Stimulated activated memory B cell treated with anti-CD40 and anti-IgM and Interleukin-4, amounts not matched to agents 10 μg/mL and 1 μg/mL and 100 μg/mL, for 72 hours (primary cell): ENCODE measurements around the gene FAM193B.
A peak's percentile ranks its signal among the peaks of the same experiment; 100 is the strongest.
"Not testable (repeated sequence)": the region's sequence is repeated elsewhere in the genome, so short reads cannot be mapped to it uniquely, and the experiment has no call there.

Experiments used
- ATAC-seq: fragments of 150-1000 bp; cut with Tn5 transposase; 2 replicates; pipeline ENCODE4 v1.10.0; 2021
- H3K27ac Mint-ChIP-seq: one replicate; pipeline ENCODE4 v1.8.0; 2022; ENCODE audit warnings: mild to moderate bottlenecking, mixed read lengths
- H3K27me3 Mint-ChIP-seq: one replicate; pipeline ENCODE4 v1.8.0; 2022; ENCODE audit warnings: mixed read lengths
- H3K36me3 Mint-ChIP-seq: one replicate; pipeline ENCODE4 v1.8.0; 2022; ENCODE audit warnings: mixed read lengths
- H3K4me1 Mint-ChIP-seq: one replicate; pipeline ENCODE4 v1.8.0; 2022; ENCODE audit warnings: mixed read lengths
- H3K4me3 Mint-ChIP-seq: one replicate; pipeline ENCODE4 v1.8.0; 2022; ENCODE audit warnings: mild to moderate bottlenecking, moderate library complexity, mixed read lengths
- H3K9me3 Mint-ChIP-seq: one replicate; pipeline ENCODE4 v1.8.0; 2022; ENCODE audit warnings: mixed read lengths

Gene FAM193B

DNA sequence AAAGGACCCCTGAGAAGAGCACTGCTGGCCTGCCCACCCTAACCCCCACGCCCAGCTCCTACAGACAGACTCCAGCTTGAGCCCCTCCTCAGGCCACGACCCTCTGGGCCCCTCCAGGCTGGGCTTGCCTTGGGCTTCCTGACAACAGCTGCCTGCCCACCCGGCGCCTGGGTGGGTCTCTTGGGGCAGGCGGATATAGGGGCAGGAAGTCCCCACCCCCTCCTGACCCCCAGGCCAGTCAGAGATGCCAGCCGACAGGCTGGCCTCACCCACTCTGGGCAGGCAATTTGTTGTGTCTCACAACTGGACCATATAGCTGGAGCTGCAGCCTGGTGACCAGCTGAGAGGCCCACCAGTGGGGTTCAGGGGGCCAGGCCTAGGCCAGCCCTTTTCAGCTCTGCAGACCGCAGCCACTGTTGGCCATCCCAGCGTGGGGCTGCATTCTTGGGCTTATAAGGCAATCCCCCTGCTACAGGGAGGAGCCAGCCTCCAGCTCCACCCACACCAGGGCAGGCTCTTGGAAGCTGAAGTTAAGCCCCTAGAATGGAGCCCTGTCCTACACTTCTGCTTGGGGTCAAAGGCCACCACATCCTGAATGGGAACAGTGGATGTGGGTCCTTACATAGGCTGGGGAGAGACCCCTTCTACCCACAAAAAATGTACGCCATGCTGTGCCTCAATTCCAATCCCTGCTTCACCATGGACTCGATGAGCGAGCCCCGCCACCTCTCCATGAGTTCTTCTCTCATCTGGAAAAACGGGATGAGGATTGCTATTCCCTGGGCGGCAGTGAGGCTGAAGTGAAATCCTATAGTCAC, 58.9 kb downstream of the FAM193B start:
- Mint-ChIP-seq H3K27ac (peak overlapping the region; percentile 80), H3K4me3 (peak overlapping the region; percentile 75), H3K4me1 (peaks cover 75% of the 10 kb centered on the region), H3K36me3 (peaks cover 21% of the 10 kb centered on the region), H3K27me3 (peaks cover 12% of the 10 kb centered on the region), H3K9me3 (no peaks in the 10 kb centered on the region)
- no peak for ATAC-seq

DNA sequence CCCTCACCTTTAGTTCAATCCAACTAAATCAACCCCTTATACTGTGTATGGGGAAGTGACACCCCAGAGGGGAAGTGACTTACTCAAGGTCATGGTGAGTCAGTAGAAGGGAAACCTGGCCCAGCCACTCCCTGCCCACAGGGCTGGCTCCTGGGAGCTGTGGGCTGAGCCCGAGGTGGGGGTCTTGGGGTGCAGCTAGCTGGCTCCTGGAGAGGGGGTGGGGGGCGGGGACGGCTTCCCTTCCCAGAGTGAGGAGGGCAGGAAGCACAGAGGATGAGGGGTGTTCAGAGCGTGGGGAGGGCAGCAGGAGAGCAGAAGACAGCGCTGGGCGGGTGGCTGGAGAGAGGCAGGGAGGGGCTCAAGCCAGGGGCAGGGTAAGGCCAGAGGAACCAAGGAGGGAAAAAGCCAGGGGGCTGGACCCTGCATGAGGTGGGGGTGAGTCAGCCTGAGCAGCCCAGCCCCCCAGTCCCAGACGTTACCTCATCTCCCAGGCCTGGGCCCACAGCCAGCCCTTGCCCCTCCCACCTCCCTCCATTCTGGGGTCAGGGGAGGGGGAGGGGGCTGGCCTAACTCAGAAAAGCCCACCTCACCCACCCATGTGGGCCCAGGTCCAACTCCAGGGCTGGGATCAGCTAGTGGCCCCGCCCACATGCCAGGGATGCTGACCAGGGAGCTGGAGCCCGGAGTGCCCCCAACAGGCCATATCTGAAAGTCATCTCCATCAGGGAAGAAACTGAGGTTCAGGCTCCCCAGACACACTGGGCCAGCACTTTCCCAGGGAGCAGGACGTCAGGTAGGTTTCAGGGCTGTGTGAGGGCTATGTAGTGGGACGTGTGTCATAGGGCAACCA, 59.8 kb downstream of the FAM193B start:
- Mint-ChIP-seq H3K4me3 (peak overlapping the region; percentile 42), H3K36me3 (peaks cover 28% of the 10 kb centered on the region), H3K4me1 (peaks cover 74% of the 10 kb centered on the region), H3K9me3 (no peaks in the 10 kb centered on the region), H3K27me3 (peaks cover 12% of the 10 kb centered on the region), H3K27ac (peak overlapping the region; percentile 80)
- peak; percentile 67 for ATAC-seq

DNA sequence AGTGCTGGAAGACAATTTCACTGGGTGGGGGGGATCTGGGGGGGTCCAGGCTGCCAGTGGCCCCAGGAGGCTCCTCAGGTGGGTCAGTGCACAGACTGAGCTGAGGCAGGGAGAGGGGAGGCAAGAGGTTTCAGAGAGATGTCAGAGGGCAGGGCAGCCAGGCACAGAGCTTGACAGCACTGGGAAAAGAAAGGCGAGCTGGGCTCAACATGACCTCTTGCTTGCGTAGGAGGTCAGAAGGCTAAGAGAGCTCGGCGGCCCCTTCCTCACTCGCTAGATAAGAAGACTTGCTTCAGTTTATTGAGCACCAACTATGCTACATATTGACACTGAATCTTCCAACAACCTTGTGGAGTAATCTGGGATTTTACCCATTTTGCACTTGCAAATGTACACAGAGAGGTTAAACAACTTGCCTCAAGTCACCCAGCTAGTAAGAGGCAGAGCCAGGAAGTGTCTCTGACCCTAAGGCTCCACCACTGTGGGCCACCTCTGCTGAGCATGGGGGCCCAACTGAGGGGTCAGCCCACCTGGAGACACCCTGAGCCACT, 60.5 kb downstream of the FAM193B start:
- peaks cover 9% of the 10 kb centered on the region for H3K27me3 Mint-ChIP-seq
- peaks cover 71% of the 10 kb centered on the region for H3K4me1 Mint-ChIP-seq
- no peak for ATAC-seq
- no peaks in the 10 kb centered on the region for H3K9me3 Mint-ChIP-seq
- peaks cover 28% of the 10 kb centered on the region for H3K36me3 Mint-ChIP-seq
- H3K4me3 Mint-ChIP-seq, result peak overlapping the region; percentile 42
- peak overlapping the region; percentile 80 for H3K27ac Mint-ChIP-seq

DNA sequence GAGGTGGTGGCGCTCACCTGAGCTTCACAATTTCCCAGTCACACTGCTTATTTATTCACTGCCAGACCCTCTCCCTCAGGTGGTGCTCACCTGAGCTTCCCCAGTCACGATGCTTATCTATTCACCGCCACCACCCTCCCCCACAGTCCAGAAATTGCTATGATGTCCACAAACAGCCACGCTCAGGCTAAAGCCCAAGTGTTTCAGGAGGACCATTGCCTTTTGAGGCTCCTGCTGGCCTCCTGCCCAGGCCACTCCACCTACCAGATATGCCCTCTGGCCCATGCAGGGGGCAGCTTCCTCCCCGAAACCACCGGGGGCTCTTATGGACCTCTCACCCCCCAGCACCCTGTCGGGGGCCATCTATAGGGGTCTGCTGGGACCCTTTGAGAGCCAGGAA, 61.5 kb downstream of the FAM193B start:
- Mint-ChIP-seq H3K4me3 (no peak overlapping the region), H3K27me3 (no peaks in the 10 kb centered on the region), H3K36me3 (peaks cover 33% of the 10 kb centered on the region), H3K27ac (peak overlapping the region; percentile 80), H3K9me3 (no peaks in the 10 kb centered on the region), H3K4me1 (peaks cover 61% of the 10 kb centered on the region)
- ATAC-seq, result no peak

DNA sequence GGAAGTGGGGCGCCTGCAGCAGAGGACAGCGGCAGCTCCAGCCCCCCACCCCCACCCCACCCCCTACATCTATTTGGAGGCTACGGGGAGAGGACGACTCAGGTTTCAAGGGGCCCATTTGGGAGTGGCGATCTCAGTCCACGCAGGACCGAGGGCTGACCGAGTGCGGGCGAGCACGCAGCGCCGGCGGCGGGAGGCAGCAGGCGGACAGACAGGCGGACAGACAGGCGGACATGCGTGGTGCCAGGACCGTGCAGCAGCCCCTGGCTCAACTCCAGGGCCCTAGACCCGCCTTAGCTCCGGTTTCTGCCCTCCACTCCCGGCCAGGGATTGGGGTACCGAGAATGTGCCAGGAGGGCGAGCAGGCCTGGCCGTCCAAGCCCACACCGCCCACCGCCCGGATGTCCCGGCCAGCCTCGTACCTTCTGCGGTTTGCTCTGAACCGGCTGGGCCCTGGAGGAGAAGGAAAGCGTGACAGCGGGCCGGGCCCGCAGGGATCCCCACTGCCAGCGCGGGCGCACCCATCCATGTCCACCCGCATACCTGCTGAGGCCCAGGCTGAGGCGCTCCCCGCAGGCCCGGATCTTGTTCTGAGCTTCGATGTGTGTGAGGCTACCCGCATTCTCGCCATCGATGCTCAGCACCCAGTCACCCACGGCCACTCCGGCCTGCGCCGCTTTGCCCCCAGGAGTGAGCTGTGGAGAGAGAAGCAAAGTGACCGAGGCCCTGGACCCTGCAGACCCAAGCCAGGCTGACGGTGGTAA, 62.2 kb downstream of the FAM193B start:
- ATAC-seq, result no peak

DNA sequence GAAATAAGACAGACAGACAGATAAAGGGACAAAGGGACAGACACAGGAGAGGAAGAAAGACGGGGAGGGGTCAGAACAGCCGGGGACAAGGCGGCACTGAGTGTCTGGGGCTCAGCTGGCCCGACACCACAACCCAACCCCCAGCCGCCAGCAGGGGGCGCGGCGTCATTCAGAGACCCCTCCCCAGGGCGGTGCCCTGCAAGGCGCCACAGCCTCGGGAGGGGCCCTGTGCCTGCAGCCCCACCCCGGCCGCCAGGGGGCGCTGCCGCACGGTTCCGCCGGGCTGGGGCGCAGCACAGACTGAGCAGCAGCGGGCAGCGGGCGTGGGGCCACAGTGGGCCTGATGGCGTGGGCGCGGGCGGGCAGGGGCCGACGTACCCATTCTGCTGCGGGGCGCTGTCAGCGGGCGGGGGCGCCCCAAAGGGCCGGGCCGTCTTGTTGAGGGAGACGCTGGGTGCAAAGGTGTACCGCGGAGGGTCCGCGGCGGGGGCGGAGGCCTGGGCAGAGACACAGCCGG, 62.9 kb downstream of the FAM193B start:
- Mint-ChIP-seq H3K4me3 (no peak overlapping the region), H3K27ac (no peak overlapping the region), H3K36me3 (peaks cover 33% of the 10 kb centered on the region), H3K9me3 (no peaks in the 10 kb centered on the region), H3K27me3 (no peaks in the 10 kb centered on the region), H3K4me1 (peaks cover 57% of the 10 kb centered on the region)
- peak; percentile 28 for ATAC-seq

More for the DNA sequence above, 62.2 kb downstream of the FAM193B start:
- Mint-ChIP-seq H3K36me3 (peaks cover 33% of the 10 kb centered on the region), H3K9me3 (no peaks in the 10 kb centered on the region), H3K4me1 (peaks cover 58% of the 10 kb centered on the region), H3K27ac (no peak overlapping the region), H3K27me3 (no peaks in the 10 kb centered on the region), H3K4me3 (no peak overlapping the region)

DNA sequence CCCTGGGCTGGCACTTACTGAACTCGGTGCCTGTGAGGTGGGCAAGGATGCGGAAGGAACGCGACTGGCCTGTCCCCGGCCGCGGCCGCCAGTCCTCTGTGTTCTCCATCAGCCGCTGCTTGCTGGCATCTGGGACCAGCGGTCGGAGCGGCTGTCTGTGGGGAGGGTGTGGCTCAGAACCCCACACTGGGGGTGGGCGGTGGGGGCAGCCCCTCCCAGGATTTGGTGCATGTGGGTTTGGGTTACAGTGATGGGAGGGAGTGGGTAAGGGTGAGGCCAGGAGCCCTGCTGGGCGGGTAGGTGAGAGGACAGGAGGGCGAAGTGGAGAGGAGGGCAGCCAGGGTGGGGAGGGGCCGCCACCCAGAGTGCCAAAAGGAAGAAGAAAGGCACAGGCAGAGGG, 63.4 kb downstream of the FAM193B start:
- no peak for ATAC-seq
- Mint-ChIP-seq H3K36me3 (peaks cover 33% of the 10 kb centered on the region), H3K27ac (no peak overlapping the region), H3K9me3 (no peaks in the 10 kb centered on the region), H3K4me1 (peaks cover 52% of the 10 kb centered on the region), H3K4me3 (no peak overlapping the region), H3K27me3 (no peaks in the 10 kb centered on the region)

DNA sequence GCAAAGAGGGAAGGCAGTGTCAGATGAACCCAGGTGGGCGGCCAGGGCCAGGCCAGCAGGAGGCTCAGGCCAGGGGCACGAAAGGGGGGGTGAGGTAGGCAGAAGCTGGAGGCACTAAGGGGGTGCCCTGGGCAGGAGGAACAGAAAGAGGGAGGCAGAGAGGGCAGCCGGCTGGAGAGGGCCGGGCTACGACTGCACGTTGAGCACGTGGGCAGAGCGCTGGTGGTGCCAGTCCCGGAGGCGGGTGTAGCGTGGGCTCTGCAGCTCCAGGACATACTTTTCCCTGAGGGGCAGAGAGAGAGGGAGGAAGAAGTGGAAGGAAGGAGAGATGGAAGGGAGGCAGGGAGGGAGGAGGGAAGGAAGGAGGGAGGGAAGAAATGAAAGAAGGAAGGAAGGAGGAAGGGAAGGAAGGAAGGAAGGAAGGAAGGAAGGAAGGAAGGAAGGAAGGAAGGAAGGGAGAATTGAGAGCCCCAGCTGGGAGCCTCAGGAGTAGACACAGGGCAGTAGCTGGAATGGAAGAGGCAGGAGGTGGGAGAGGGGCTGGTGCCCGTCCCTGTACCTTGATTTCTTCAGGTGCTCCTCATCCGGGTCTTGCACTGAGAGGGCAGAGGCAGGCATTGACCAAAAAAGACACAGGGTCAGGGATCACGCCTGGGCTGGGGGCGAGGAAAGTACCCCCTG, 63.9 kb downstream of the FAM193B start:
- no peak for ATAC-seq
- Mint-ChIP-seq H3K9me3 (no peaks in the 10 kb centered on the region), H3K27me3 (no peaks in the 10 kb centered on the region), H3K27ac (no peak overlapping the region), H3K4me3 (no peak overlapping the region), H3K4me1 (peaks cover 47% of the 10 kb centered on the region), H3K36me3 (peaks cover 33% of the 10 kb centered on the region)

DNA sequence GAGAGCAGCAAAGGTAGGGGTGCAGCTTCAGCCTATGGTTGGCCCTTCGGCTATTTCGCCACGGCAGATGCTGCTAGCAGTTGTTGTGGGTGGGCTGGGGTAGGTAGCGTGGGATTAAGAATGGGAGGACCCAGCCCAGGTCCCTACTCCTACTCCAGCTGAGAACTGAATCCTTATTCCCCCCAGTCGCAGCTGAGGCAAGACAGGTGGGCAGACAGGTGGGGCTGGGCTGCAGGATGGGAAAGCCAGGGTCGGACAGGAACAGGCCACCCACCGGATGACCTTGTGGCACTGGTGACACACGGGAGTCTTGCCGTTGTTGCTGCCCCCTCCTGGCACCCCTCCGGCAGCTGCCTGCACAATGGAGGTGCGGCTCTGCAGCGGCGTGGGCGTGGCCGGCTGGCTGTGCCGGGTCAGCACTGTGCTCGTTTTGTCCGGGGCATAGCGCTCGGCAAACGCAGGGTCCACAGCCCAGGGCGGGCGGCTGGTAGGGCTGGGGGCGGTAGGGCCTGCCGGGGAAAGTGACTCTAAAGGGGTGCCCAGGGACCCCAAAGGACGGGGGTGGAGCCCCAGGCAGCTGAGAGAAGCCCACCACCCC, 65.1 kb downstream of the FAM193B start:
- H3K4me1 Mint-ChIP-seq, result peaks cover 34% of the 10 kb centered on the region
- no peaks in the 10 kb centered on the region for H3K9me3 Mint-ChIP-seq
- H3K4me3 Mint-ChIP-seq, result no peak overlapping the region
- H3K27me3 Mint-ChIP-seq, result no peaks in the 10 kb centered on the region
- H3K36me3 Mint-ChIP-seq, result peaks cover 33% of the 10 kb centered on the region
- ATAC-seq, result no peak
- H3K27ac Mint-ChIP-seq, result no peak overlapping the region

DNA sequence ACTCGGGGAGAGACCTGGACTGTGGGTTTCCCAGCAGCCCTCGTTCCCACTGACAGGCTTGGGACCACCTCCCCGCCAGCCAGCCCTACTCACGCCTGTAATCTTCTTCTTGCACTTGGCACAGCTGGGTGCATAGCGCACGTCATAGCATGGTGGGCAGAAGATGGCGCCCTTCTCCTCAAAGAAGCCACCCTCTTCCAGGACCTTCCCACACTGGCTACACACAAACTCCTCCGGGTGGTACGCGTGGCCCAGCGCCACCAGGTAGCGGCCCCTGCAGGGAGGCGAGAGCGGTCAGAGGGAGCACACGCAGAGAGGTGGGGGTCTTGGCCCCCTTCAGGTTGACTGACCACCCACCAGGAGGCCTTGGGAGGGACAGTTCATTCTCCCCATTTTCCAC, 66.4 kb downstream of the FAM193B start:
- no peaks in the 10 kb centered on the region for H3K27me3 Mint-ChIP-seq
- H3K4me1 Mint-ChIP-seq, result peaks cover 22% of the 10 kb centered on the region
- H3K36me3 Mint-ChIP-seq, result peaks cover 30% of the 10 kb centered on the region

DNA sequence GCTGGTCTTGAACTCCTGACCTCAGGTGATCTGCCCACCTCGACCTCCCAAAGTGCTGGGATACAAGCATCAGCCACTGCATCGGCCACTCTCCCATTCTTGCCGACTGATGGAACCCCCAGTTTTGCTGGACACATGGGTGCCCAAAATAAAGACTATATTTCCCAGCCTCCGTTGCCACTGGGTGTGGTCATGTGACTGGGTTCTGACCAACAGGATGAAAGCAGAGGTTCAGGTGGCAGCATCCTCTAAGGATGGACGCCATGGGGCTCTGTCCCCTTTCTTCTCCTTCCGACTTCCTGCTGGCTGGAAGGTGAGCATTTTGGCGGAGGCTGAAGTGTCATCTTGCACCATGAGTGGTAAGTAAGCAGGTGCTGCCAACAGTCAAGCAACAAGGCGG, 67.2 kb downstream of the FAM193B start:
- no peak for ATAC-seq
- Mint-ChIP-seq H3K9me3 (no peaks in the 10 kb centered on the region), H3K36me3 (peaks cover 22% of the 10 kb centered on the region), H3K4me3 (no peak overlapping the region), H3K27ac (no peak overlapping the region), H3K4me1 (peaks cover 16% of the 10 kb centered on the region), H3K27me3 (no peaks in the 10 kb centered on the region)

More for the DNA sequence above, 66.4 kb downstream of the FAM193B start:
- no peaks in the 10 kb centered on the region for H3K9me3 Mint-ChIP-seq
- H3K4me3 Mint-ChIP-seq, result no peak overlapping the region
- H3K27ac Mint-ChIP-seq, result no peak overlapping the region
- no peak for ATAC-seq

DNA sequence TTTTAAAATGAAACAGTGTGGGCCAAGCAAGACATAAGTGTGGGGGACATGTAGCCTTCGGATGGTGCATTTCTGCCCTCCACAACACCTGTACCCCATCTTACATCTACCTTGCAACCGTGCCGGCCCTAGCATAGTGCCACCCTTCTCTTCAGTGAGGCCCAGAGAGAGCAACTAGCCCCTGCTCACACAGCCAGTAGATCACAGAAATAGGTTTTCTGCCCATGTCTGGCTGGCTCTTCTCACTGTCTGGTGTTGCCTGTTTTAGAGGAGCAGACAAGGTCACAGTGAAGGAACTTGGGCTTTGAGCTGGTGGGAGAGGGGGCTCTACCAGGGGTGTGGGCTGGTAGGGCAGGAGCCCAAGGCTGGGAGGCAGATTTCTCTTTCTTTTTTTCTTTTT, 68.1 kb downstream of the FAM193B start:
- ATAC-seq, result no peak
- peaks cover 20% of the 10 kb centered on the region for H3K36me3 Mint-ChIP-seq
- H3K27me3 Mint-ChIP-seq, result no peaks in the 10 kb centered on the region
- no peak overlapping the region for H3K27ac Mint-ChIP-seq
- no peak overlapping the region for H3K4me3 Mint-ChIP-seq
- no peaks in the 10 kb centered on the region for H3K9me3 Mint-ChIP-seq
- peaks cover 15% of the 10 kb centered on the region for H3K4me1 Mint-ChIP-seq

DNA sequence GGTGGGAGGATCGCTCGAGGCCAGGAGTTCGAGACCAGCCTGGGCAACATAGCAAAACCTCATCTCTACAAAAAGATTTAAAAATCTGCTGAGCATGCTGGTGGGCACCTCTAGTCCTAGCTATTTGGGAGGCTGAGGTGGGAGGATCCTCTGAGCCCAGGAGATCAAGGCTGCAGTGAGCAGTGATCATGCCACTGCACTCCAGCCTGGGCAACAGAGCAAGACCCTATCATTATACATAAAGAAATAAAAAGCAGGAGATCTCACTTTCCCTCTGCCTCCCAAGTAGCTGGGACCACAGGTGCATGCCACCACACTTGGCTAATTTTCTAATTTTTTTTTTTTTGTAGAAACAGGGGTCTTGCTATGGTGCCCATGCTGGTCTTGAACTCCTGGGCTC, 68.6 kb downstream of the FAM193B start:
- Mint-ChIP-seq H3K4me1 (peaks cover 10% of the 10 kb centered on the region), H3K36me3 (peaks cover 15% of the 10 kb centered on the region)
- H3K4me3 Mint-ChIP-seq, H3K27ac Mint-ChIP-seq, H3K9me3 Mint-ChIP-seq, H3K27me3 Mint-ChIP-seq, ATAC-seq: not testable (repeated sequence)
